HG03066 (cell line): ENCODE results near the gene EHD4.

Source experiments
- ATAC-seq: cut with Tn5 transposase; IDR thresholded peaks from one replicate; pipeline ENCODE4 v1.9.1; 2021; ENCODE audit warnings: low read depth; ENCODE audit not compliant: unreplicated experiment

The EHD4 gene

GRCh38 chr15:41972253-41973242, at the start of gene EHD4:
Gene EHD4, minus strand, starts transcription at chr15:41972557. Its CDS starts 63 bp downstream, at chr15:41972494.
- ATAC-seq = peak; percentile 74

GRCh38 chr15:42021593-42021992, 49.2 kb upstream of the EHD4 start:
- no peak for ATAC-seq

- ATAC-seq = no peak
Measured at GRCh38 chr15:42020713-42021273, 48.4 kb upstream of the EHD4 start, which contains the start of gene PLA2G4E. Gene PLA2G4E, minus strand, starts transcription at chr15:42021042. Its CDS starts 12 bp downstream, at chr15:42021030.

GRCh38 chr15:42018306-42019224, 46.2 kb upstream of the EHD4 start:
- ATAC-seq = no peak

GRCh38 chr15:42016971-42017370, 44.6 kb upstream of the EHD4 start:
- ATAC-seq = no peak

GRCh38 chr15:42014406-42014805, 42.0 kb upstream of the EHD4 start:
- no peak for ATAC-seq

- no peak for ATAC-seq
Measured at GRCh38 chr15:42012928-42013482, 40.6 kb upstream of the EHD4 start.

- ATAC-seq = no peak
Measured at GRCh38 chr15:42012241-42012640, 39.9 kb upstream of the EHD4 start.

GRCh38 chr15:42011074-42011473, 38.7 kb upstream of the EHD4 start:
- no peak for ATAC-seq

- ATAC-seq = peak; percentile 56
Measured at GRCh38 chr15:42010434-42010833, 38.1 kb upstream of the EHD4 start.

GRCh38 chr15:42009474-42009873, 37.1 kb upstream of the EHD4 start:
- ATAC-seq = no peak

- no peak for ATAC-seq
Measured at GRCh38 chr15:42009022-42009421, 36.7 kb upstream of the EHD4 start.

GRCh38 chr15:42007386-42007785, 35.0 kb upstream of the EHD4 start:
- no peak for ATAC-seq

GRCh38 chr15:42002333-42002732, 30.0 kb upstream of the EHD4 start:
- ATAC-seq = no peak

GRCh38 chr15:42001236-42001635, 28.9 kb upstream of the EHD4 start:
- ATAC-seq = no peak

GRCh38 chr15:41999290-42000285, 27.2 kb upstream of the EHD4 start:
- ATAC-seq = no peak

- ATAC-seq = no peak
Measured at GRCh38 chr15:41997845-41998244, 25.5 kb upstream of the EHD4 start.

- no peak for ATAC-seq
Measured at GRCh38 chr15:41996921-41997592, 24.7 kb upstream of the EHD4 start.

- ATAC-seq = no peak
Measured at GRCh38 chr15:41996376-41996775, 24.0 kb upstream of the EHD4 start.
